ENCODE measurements around the gene DGCR2.
"Not testable (repeated sequence)": the region's sequence is repeated elsewhere in the genome, so short reads cannot be mapped to it uniquely, and the experiment has no call there.

Gene DGCR2

GRCh38 chr22:19001204-19001603, 121.0 kb downstream of the DGCR2 start:
- in situ Hi-C loops (cut with MboI; ENCODE audit: low sequenced_read_pairs, unreplicated experiment) = loop anchor here (25.0 kb wide), 1 partner anchor 261 kb away; no protein-coding TSS in a partner anchor
- TF ChIP-seq CTCF (IDR thresholded peaks at IDR 0.05; ENCODE audit: borderline replicate concordance, control extremely low read depth, extremely low read depth, insufficient read depth, missing control alignments) = no peak

GRCh38 chr22:19000106-19000505, 122.1 kb downstream of the DGCR2 start:
- DNase-seq (ENCODE audit: low spot score) = not testable (repeated sequence)
- in situ Hi-C loops (cut with MboI; ENCODE audit: low sequenced_read_pairs, unreplicated experiment) = loop anchor here (25.0 kb wide), 1 partner anchor 262 kb away; no protein-coding TSS in a partner anchor

More at GRCh38 chr22:19001204-19001603, 121.0 kb downstream of the DGCR2 start:
- no peak for DNase-seq (ENCODE audit: low spot score)

- in situ Hi-C loops (cut with MboI; ENCODE audit: low sequenced_read_pairs, unreplicated experiment) = loop anchor here (25.0 kb wide), 1 partner anchor 388 kb away; no protein-coding TSS in a partner anchor
- no peak for TF ChIP-seq CTCF (IDR thresholded peaks at IDR 0.05; ENCODE audit: borderline replicate concordance, control extremely low read depth, extremely low read depth, insufficient read depth, missing control alignments)
- DNase-seq (ENCODE audit: low spot score) = no peak
Measured at GRCh38 chr22:18999416-18999815, 122.8 kb downstream of the DGCR2 start.

DNA sequence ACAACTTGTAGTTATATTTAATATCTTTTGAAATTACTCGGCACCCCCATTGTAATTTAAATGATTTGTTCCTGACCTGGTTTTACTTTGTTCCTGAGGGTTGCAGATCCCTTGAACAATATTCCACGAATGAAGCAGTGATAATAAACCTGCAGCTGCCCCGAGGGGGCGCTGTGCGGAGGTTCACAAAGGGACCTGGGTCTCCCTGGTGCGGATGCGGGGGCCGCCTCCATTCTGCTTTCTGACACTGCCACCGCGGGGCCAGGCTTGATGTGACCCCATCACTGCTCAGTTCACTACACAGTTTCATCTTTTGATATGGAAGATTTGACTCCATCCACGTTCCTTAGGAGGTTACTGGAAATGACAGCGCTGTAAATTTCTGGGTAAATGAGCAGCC, 123.2 kb downstream of the DGCR2 start:
- in situ Hi-C loops (cut with MboI; ENCODE audit: low sequenced_read_pairs, unreplicated experiment) = loop anchor here (25.0 kb wide), 1 partner anchor 388 kb away; no protein-coding TSS in a partner anchor

DNA sequence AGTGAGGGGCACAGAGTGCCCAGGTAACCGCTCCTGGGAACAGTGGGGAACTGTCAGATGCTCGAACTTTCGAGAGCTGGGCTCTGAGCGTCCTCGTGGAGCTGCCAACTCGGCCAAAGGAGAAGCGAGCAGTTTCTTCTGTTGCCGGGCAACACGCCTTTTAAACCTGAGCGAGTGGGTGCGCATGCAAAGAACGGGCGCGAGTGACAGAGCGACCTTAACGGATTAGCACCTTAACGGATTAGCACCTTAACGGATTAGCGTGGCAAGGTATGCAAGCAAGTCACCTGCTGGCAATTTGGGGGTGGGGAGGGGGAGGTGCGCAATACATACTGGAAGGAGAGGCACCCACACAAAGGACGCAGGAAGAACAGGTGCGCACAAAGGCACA, 124.3 kb downstream of the DGCR2 start:
- no peak for TF ChIP-seq CTCF (IDR thresholded peaks at IDR 0.05; ENCODE audit: borderline replicate concordance, control extremely low read depth, extremely low read depth, insufficient read depth, missing control alignments)
- in situ Hi-C loops (cut with MboI; ENCODE audit: low sequenced_read_pairs, unreplicated experiment) = loop anchor here (25.0 kb wide), 1 partner anchor 389 kb away; no protein-coding TSS in a partner anchor
- no peak for DNase-seq (ENCODE audit: low spot score)

More for the DNA sequence above, 123.2 kb downstream of the DGCR2 start:
- no peak for DNase-seq (ENCODE audit: low spot score)
- TF ChIP-seq CTCF (IDR thresholded peaks at IDR 0.05; ENCODE audit: borderline replicate concordance, control extremely low read depth, extremely low read depth, insufficient read depth, missing control alignments) = no peak

GRCh38 chr22:18997306-18997924, 124.8 kb downstream of the DGCR2 start:
- DNase-seq (ENCODE audit: low spot score) = no peak
- TF ChIP-seq CTCF (IDR thresholded peaks at IDR 0.05; ENCODE audit: borderline replicate concordance, control extremely low read depth, extremely low read depth, insufficient read depth, missing control alignments) = no peak
- in situ Hi-C loops (cut with MboI; ENCODE audit: low sequenced_read_pairs, unreplicated experiment) = loop anchor here (25.0 kb wide), 1 partner anchor 390 kb away; no protein-coding TSS in a partner anchor

DNA sequence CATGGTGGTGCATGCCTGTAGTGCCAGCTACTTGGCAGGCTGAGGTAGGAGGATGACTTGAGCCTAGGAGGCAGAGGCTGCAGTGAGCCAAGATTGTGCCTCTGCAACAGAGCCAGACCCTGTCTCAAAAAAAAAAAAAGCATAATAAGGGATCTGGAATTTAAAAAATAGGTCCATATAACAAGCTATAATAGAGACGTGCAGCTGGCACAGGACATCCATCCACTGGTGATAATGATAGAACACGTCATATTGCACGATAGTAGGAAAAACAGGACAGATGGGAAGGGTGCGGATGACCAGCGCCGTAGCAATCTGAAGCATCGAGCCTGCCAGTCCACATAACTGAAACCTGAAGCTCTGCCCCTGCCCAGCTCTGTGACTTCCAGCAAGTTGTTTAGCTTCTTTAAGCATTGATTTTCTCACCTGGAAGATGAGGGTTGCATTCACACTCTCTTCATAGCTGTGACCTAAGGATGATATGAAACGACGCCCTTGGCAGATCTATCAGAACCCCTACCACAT, 125.8 kb downstream of the DGCR2 start:
- in situ Hi-C loops (cut with MboI; ENCODE audit: low sequenced_read_pairs, unreplicated experiment) = loop anchor here (25.0 kb wide), 1 partner anchor 391 kb away; no protein-coding TSS in a partner anchor
- TF ChIP-seq CTCF (IDR thresholded peaks at IDR 0.05; ENCODE audit: borderline replicate concordance, control extremely low read depth, extremely low read depth, insufficient read depth, missing control alignments) = no peak
- no peak for DNase-seq (ENCODE audit: low spot score)

All from GM13976 (cell line).